Activated naive CD4-positive, alpha-beta T cell (primary cell): ENCODE results near the gene NUCKS1.
A peak's percentile ranks its signal among the peaks of the same experiment; 100 is the strongest.

Source experiments
- DNase-seq, 4 experiments: peaks; one replicate each; lab custom pipeline; 2025; lab: John Stamatoyannopoulos, UW

Gene NUCKS1

GRCh38 chr1:205750138-205751035 is at the start of gene NUCKS1:
Gene NUCKS1 (minus strand): TSS chr1:205750182. CDS start chr1:205749973, 209 bp downstream.
- peak; percentile 80 to 93 (median 84) for DNase-seq

GRCh38 chr1:205798577-205798976 is 48.6 kb upstream of the NUCKS1 start:
- DNase-seq = no peak

- no peak for DNase-seq
These were observed 47.2 kb upstream of the NUCKS1 start for GRCh38 chr1:205797168-205797567.

- no peak for DNase-seq
These were observed 44.2 kb upstream of the NUCKS1 start for GRCh38 chr1:205794011-205794730.

GRCh38 chr1:205792961-205793673 is 43.1 kb upstream of the NUCKS1 start:
- DNase-seq = no peak

GRCh38 chr1:205792481-205792881 is 42.5 kb upstream of the NUCKS1 start:
- no peak for DNase-seq

GRCh38 chr1:205791568-205792180 is 41.7 kb upstream of the NUCKS1 start:
- peak in 2 of 4 experiments; percentile 30 to 49 for DNase-seq

- DNase-seq = no peak
These were observed 37.4 kb upstream of the NUCKS1 start for GRCh38 chr1:205787287-205787916.

- DNase-seq = no peak
These were observed 36.6 kb upstream of the NUCKS1 start for GRCh38 chr1:205786601-205787000.

- DNase-seq = no peak
These were observed 35.5 kb upstream of the NUCKS1 start for GRCh38 chr1:205785446-205785845.

GRCh38 chr1:205783904-205784303 is 33.9 kb upstream of the NUCKS1 start:
- no peak for DNase-seq

GRCh38 chr1:205783433-205783795 is 33.4 kb upstream of the NUCKS1 start:
- no peak for DNase-seq

GRCh38 chr1:205782627-205783432 is 32.8 kb upstream of the NUCKS1 start:
- no peak for DNase-seq

- no peak for DNase-seq
These were observed 30.4 kb upstream of the NUCKS1 start for GRCh38 chr1:205780335-205780734.

- no peak for DNase-seq
These were observed 28.0 kb upstream of the NUCKS1 start for GRCh38 chr1:205777994-205778393.

- DNase-seq = no peak
These were observed 25.7 kb upstream of the NUCKS1 start for GRCh38 chr1:205775717-205776056.

- peak; percentile 51 to 69 (median 60) for DNase-seq
These were observed 25.2 kb upstream of the NUCKS1 start, which contains the start of gene RAB29 for GRCh38 chr1:205775015-205775716. Gene RAB29 (minus strand): TSS chr1:205775482. CDS start chr1:205774956, 526 bp downstream.

GRCh38 chr1:205774198-205775014 is 24.4 kb upstream of the NUCKS1 start:
- DNase-seq = peak in 1 of 4 experiments; percentile 15

GRCh38 chr1:205772607-205773032 is 22.6 kb upstream of the NUCKS1 start:
- no peak for DNase-seq
